ENCODE data around the gene NOXO1.

Gene NOXO1

DNA sequence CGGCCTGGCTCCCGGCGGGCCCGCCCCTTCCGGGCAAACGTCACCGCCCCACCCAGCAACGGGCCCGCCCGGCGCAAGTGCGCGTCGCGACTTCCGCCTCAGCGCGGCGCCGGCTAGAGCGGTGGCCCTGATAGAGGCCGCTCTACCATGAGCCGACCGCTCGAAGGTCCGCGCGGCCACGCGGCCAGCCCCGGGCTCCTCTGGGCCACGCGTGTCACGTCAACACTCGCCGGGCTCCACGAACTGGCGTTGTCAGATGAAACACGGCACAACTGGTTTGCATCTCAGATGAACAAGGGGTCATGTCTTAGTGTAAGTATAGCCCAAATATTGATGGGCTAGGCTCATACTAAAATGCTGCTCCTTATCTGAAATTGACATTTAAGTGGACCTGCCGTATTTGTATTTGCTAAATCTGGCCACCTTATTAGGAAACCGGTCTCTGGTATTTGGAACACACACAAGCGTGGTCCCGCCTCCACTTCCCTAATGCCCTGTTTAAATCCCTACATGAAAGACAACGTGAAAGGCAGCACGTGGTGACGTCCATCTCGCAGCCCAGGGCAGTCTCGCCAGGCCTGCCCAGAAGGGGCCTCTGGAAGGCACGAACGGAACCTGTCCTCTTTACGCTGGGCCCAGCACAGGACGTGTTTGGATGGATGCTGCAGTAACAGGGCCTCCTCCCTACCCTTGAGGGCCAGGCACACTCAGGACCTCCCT lies 28.7 kb upstream of the NOXO1 start, which contains the start of gene ZNF598:
ZNF598 (minus strand) TSS at position 31 of the 720 bp plus-strand sequence.
- peak; percentile 95 for DNase-seq (ENCODE audit: low spot score)

DNA sequence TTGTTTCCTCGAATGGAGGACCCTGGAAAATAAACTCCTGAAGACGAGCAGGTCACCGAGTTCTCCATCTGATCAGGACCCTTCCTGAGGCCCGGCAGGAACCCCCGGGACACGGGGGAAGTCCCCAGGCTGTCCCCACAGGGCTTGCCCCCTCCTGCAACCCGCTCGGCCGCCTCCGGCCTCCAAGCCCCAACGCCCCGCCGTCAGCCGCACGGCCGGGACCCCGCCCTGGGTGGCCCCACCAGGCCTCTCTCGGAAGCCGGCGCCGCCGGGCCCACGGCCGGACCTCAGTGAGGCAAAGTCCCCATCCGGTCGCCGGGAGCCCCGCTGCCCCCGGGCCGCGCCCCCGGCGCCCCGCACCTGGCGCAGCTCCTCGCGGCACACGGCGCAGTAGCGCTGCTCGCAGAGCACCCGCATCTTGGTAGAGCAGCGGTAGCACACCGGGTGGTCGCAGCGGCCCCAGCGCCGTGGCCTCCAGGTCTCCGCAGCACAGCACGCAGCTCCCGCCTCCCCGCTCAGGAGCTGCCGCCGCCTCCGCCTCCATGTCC lies 28.0 kb upstream of the NOXO1 start:
- DNase-seq (ENCODE audit: low spot score), result no peak

DNA sequence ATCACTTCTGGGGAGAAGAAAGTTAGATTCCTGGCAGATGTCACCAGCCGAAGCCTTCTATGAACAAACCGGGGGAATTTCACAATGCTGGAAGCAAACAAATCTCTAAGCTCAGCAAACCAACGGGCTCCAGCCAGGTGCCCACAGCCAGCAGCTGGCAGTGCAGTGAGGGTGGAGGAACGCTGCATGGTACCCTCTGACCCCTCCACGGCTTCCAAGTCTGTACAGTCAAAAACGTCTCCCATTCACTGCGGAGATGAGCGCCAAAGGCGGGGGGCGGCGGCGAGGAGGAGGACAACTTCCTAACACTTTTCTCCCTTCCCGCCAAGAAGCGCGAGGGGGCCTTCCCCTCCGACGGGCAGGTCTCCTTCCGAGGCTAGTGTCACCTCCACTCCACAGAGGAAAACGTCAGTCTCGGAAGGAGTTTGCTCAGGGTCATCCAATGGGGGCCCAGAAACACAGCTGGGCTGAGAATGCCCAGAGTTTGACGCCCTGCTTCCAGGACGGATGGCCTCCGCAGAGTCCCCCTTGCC lies 27.4 kb upstream of the NOXO1 start:
- DNase-seq (ENCODE audit: low spot score), result peak; percentile 45

DNA sequence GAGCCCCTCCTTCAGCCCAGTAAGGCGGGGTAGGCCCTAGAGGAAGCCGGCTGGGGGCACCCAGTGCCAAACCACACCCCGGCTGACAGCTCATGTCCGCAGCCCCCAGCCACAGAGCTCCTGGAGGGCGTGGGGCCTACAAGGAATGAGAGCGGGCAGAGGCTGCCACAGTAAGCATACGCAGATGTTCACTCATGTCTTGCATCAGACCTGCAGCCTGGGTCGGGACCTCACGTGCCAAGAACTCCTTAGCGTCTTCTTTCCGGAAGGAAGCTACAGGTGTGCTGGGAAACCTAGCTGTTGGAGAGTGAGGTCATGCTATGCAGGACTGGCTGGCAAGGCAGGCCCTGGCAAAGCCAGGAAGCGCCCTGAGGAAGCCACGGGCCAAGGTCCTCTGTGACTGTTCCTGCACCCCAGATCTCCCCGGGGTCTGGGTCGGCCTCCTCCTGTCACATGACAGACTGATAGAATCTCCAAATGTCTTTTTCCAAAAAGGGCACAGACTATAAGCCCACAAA lies 26.8 kb upstream of the NOXO1 start:
- DNase-seq (ENCODE audit: low spot score), result peak; percentile 80

DNA sequence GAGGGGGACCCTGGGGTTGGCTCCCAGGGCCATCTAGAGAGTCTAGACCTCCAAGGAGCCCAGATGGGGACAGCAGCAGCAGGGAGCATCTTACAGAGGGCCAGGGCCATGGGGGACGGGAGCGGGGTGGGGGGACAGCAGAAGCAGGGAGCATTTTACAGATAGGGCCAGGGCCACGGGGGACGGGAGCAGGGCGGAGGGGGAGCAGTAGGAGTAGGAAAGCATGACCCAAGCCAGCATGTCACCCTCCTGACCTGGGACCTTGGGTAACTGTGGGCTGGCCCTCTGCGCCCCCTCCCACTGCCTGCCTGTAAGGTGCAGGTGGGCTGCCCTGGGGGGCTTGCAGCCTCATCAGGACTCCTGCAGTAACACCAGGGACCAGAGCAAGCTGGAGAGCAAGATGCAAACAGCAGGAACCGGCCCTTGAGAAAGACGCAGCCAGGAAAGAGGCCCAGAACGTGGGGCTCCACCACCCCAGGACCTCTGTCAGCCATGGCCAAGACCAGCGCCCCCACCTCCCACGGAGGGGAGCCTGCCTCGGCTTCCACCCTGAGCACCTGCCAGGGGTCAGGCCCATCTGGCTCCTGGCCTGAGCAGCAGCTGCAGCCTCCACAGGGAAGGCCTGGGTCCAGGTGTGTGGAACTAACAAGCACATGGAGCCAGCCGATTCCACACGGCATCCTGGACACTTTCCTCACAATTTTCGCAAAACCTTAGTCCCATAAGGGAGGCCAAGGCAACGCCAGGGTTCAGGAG lies 26.0 kb upstream of the NOXO1 start:
- no peak for DNase-seq (ENCODE audit: low spot score)

DNA sequence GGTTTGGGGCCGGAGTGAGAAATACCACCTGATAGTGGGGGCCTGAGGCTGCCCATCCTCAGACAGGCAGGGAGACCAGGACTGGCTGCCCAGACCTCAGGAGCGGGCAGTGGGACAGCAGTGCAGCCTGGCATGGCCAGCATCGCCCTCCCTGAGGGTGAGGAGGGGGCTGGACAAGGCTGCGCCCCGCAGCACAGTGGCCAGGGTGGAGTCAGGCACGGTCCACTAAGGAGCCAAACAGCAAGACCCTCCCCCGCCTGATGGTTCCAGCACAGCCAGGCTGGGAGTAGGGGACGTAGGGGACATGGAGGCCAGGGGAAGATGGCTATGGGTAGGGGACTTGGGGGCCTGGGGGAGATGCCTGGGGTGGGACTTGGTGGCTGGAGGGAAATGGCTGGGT lies 25.0 kb upstream of the NOXO1 start:
- no peak for DNase-seq (ENCODE audit: low spot score)

DNA sequence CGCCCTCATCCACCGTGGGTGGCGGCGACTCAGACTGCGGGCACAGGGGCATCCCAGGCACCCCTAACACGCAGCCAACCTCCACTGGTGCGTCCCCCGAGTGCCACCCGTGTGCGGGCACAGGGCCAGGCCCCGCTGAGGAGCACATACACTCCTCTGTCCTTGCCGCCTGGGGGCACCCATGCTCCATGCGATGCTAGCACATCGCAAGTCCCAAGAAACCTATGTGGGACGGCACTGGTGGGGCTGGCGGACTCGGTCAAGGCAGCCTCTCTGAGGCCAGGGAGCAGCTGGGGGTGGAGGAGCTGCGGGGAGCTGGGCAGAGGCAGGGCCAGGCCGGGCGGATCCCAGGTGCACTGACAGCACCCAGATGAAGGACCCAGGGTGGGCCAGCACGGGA lies 24.4 kb upstream of the NOXO1 start:
- DNase-seq (ENCODE audit: low spot score), result no peak

DNA sequence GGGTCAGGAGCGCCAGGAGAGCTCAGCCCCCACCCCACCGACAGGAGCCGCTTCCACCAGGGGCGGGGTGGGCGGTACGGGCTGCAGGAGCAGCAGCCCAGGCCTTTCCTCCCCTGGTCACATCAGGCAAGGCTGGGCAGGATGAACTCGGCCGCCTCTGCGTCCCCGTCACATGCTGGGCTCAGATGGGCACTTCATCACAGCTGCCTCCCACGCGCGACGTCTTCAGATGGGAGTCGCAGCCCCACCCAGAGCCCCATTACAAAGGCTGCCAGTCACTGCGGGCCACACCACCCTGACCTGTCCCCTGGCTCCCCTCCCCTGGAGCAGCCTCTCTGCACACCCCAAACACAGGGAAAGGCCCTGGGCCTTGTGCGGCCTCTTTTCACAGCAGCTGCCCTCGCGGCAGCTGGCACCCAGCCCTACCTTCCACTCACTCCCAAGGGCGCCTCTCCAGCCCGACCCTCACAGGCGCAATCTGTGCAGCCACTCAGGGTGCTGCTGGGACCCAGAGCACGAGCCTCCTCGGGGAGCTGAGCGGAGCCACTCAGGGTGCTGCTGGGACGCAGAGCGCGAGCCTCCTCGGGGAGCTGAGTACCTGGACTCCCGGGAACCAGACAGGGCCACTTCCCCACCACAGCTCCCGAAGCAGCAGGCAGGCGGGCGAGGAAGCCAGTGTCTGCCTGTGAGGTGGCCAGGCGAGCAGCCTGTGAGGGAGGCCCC lies 23.7 kb upstream of the NOXO1 start:
- DNase-seq (ENCODE audit: low spot score), result no peak

DNA sequence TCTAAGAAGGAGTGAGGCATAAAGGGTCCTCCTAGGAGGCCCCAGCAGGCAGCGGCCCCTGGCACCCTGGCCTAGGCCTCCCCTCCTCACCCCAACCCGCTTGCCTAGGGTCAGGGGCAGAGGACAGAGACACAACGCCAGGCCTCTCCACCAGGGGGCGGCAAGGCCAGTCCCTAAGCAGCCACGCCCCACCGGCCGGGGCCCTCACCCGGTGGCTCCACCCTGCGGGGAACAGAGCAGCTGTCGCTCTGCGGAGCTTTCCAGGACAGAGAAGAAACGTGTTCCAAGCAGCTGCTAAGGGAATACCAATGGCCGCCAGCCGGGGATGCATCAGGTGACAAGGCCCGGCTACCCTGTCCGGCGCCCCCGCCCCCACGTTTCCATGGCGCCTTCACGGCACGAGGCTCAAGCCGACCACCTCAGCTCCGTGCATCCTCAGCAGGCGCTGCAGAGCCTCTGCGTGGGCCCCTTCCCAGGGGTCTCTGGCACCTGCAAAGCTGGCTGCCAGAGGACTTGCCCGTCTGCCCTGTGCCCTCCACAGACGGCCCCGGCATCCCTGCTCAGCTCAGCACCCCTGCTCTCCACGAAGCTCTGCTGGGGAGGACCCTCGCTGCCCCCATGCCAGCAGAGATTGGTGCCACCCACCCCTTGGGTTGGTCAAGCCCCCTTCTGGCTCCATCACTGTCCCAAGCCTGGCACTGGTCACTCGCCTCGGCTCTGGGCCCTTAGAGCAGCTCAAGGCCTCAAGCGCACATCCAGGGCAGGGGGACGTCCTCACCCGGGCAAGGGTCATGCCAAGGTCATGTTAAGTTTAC lies 22.8 kb upstream of the NOXO1 start:
- peak; percentile 92 for DNase-seq (ENCODE audit: low spot score)

DNA sequence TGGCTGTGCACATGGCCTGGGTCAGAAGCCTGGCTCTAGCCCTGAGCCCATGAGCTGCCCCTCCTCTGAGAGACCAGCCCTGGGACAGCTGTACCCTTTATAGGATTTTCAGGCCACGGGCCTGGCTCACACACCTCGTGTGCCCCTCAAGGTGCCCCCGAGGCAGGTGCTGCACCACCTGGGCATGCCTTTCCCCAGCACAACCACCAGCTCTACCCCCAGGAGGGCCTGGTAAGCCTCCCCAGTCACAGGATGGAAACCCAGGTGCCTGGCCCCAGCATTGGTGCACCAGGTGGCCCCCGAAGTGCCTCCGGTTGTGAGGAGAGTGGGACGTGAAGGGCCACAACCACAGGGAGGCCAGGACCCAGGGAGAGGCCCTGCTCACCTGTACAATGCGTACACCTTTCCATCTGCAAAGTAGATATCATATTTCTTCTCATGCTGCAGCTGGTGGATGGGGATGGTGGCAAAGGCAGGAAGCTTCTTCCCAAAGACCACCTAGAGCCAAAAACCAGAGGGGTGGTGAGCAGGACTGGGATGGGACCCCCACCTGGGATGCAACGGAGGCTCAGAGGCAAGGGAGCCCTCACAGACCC lies 22.1 kb upstream of the NOXO1 start:
- no peak for DNase-seq (ENCODE audit: low spot score)

DNA sequence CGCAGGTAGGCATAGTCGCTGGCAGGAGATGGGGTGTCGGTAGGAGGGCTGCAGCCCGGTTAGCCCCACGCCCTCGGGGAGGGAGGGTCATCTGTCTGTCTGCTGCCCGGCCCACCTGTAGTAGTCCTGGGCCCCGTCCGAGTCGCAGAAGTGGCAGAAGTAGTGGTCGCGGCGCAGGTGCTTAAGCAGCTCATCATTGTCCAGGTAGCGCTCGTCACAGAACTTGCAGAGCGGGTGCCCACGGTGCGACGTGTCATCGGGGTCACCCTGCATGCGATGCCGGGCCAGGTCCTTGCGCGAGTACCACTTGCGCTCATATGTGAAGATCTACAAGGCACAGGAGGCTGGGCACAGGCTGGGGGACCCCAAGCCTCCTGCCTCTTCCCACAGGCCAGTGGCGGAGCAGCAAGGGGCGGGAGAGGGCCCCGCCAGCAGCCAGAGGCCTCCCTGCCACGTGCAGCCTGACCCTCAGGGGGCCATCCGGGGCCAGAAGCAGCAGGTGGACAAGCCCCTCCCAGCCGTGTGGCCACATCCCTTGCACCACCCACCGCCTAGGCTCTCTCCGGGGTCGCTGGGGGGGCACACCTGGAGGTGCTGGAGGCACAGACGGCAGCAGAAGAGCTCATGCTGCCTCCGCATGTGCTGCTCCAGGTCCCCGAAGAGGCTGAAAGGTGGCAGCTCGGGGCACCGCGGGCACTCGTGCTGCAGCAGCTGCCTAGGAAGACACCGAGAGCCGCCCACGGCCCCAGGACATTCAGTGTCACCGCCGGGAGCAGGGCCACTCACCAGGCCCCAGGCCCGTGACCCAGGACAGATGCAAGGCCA lies 21.3 kb upstream of the NOXO1 start:
- DNase-seq (ENCODE audit: low spot score), result no peak

DNA sequence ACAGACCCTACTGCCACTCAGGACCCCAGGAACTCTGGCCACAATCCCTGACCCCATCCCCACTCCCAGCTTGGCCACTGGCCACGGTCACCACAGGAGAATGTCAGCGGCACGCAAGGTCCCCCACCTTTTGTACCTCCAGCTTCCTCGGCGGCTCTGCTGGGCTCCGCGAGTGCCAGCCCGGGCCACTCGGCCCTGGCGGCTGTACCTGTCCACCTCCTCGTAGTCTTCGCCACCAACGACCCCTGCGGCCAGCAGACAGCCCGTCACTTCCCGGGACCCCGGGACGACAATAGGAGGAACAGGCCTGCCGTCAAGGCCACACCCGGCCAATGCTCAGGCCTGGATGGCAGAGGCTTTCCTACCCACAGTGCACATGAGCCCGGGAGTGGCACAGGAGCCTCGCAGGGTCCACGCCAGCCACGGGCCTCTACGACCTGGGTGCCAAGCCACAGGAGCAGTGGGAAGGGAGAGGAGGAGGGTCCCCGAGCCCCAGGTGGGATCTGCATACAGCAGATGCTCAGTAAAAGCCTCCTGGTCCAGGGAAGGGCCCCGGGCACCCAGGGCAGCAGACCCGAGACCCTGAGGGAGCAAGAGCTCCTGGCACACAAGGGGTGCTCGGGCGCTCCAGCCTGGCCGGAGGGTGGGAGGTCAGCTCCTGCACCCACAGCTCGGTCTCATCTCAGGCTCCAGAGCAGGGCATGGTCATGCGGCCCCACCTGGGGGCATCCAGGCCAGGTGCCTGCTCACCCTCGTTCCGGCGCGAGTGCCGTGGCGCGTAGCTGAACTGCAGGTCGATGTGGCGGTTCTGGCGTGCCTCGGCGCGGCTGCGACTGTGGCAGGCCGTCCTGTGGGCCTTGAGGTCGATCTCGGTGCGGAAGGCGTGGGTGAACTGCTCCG lies 20.4 kb upstream of the NOXO1 start:
- DNase-seq (ENCODE audit: low spot score), result no peak

DNA sequence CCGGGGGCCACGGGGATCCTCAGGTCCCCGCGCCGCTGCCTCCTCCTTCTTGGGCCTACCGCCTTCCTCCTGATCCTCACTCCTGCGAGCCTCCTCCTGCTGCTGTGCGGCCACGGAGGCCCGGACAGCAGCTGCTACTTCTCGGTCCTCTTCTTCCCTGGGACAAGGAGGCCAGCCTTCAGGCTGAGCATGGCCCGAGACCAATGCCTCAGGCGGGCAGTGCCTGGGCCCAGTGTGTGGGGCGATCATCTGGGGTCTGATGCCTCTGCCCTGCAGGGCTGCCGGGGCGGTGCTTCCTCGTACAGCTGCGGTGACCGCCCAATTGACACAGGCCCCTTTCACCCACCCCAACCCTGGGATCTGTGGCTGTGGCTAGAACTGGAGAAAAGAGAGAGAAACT lies 19.8 kb upstream of the NOXO1 start:
- DNase-seq (ENCODE audit: low spot score), result no peak

DNA sequence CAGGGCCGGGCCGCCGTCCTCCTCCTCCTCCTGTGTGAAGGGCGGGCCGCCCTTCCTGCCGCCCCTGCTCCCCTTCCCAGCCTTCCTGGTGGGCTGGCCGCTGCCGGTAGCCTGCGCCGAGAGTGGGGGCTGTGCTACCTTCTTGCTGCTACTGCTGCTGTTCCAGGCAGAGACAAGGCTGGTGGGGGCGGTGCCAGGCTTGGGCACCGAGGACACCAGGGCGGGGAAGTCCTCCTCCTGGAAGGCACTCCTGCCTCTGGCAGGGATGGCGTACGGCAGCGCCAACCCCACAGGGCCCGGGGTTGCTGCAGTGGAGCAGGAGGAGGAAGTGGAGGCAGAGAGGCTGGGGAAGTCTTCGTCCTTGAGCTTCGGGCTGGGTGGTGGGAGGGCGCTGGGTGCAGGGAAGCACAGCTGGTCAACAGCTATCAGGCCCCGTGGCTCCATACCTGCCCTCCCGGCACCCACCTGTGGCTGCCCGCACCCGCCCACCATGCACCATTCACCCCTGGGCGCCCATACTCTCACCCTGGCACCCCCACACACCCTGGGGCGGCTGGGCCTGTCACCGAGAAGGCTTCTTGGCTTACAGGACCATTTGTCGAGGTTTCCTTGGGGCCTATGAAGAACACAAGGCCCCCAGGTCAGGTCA lies 18.7 kb upstream of the NOXO1 start:
- no peak for DNase-seq (ENCODE audit: low spot score)

DNA sequence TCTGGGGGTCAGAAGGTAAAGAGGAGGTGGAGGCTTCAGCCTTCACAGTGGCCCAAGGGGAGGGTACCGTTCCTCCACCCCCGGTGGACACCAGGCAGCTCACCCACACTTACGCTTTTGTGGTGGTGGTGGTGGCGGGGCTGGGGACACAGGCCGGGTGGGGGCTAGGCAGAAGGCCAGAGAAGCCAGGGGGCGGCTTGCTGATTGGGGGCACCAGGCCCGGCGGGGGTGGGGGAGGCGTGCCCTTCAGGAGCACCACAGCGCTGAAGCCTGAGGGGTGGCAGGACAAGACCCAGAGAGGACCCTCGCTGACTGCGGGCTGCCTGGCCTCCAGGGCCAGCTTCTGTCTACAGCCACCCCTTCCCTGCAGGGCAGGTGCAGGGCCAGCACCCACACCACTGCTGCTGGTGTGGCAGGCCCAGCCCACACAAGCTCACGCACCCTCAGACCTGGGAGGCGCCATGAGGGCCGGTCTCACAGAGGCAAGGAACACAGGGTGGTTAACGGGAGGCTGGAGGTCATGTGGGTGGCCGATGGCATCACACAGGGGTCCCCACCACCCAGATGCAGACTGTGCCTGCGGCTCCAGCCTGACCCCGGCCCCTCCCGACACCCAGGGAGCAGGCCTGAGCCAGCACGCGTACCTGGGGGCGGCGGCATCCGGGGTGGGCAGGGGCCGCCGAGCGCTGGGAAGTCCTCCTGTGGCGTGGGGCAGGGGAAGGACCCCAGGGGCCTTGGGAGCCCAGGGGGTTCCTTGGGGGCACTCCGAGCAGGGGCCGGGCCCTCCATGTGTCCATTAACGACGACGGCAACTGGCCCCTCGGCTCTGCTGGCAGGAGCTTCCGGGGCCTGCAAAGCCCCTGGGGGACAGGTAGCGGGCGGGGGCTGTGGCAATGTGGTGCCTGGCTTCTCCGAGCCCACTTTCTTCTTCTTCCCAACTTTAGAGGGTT lies 17.9 kb upstream of the NOXO1 start:
- DNase-seq (ENCODE audit: low spot score), result no peak

DNA sequence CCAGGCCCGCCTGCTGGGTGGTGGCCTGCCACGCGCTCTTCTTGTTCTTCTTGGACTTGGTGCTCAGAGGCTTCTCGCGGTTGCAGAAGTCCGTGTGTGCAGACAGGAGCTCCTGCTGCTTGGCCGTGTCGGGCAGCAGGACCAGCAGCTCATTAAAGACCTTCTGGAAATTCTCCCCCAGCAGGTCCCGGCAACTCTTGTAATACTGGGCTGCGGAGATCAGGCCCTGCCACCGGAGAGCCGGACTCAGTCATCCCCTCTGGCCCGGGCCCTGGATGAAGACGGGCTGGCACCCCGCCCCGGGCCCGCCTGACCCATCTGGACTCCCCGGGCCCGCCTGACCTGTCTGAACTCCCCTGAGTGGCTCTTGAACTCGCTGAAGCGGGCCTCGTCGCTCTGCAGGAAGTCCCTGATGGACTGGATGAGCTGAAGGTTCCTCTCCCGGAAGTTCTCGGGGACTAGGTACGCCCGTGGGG lies 17.1 kb upstream of the NOXO1 start:
- no peak for DNase-seq (ENCODE audit: low spot score)
